Measurements from ENCODE around the gene SERPINA1. TPM values are rescaled to one million over a fixed set of nuclear protein-coding genes. Genes with fewer than 3 reads are reported as not detected.

SERPINA1 gene
- total RNA-seq, 1 experiment from 2014 or later = 10.5 TPM

- POLR2A ChIA-PET (ENCODE audit: unreplicated experiment) = no interaction called here
- intact Hi-C loops (cut with micrococcal nuclease) = no loop called here
- no peak for ATAC-seq
These were observed 46.6 kb downstream of the SERPINA1 start for GRCh38 chr14:94341656-94342333.

GRCh38 chr14:94340533-94340932, 47.9 kb downstream of the SERPINA1 start:
- intact Hi-C loops (cut with micrococcal nuclease) = no loop called here
- Histone ChIP-seq H3K27me3 (ENCODE audit: low read length) (no peaks in the 10 kb centered on the region), H3K79me2 (ENCODE audit: low read length) (no peaks in the 10 kb centered on the region), H3K4me2 (ENCODE audit: low read length) (no peak overlapping the region), H3K27ac (ENCODE audit: low read length) (no peak overlapping the region), H4K20me1 (ENCODE audit: low read length) (no peaks in the 10 kb centered on the region), H2AFZ (ENCODE audit: low read length) (no peak overlapping the region), H3K36me3 (ENCODE audit: low read depth, low read length) (no peaks in the 10 kb centered on the region), H3K4me1 (ENCODE audit: insufficient read depth, low read length) (peaks cover 24% of the 10 kb centered on the region), H3K4me3 (ENCODE audit: low read length) (no peak overlapping the region), H3K9ac (ENCODE audit: low read length) (no peak overlapping the region), H3K9me3 (ENCODE audit: low read length) (no peaks in the 10 kb centered on the region), H3K9me2 (replicated peaks; ENCODE audit: low read length) (no peaks in the 10 kb centered on the region), H3F3A (ENCODE audit: low read length, unreplicated experiment) (no peaks in the 10 kb centered on the region)
- DNase-seq (no peak), ATAC-seq (no peak)
- POLR2A ChIA-PET (ENCODE audit: unreplicated experiment) = no interaction called here
- TF ChIP-seq EZH2phosphoT487 (IDR thresholded peaks at IDR 0.05; ENCODE audit: borderline replicate concordance, low read length) (no peak), EZH2 (IDR thresholded peaks at IDR 0.05; ENCODE audit: low read length, unreplicated experiment) (no peak), CTCF (conservative IDR thresholded peaks at IDR 0.05; ENCODE audit: low read depth, low read length) (no peak)
- BruUV-seq (replicated peaks) = no TSS peak
- CTCF ChIA-PET = no interaction called here

More at GRCh38 chr14:94341656-94342333, 46.6 kb downstream of the SERPINA1 start:
- Histone ChIP-seq H3K4me3 (ENCODE audit: low read length) (no peak overlapping the region), H3F3A (ENCODE audit: low read length, unreplicated experiment) (no peaks in the 10 kb centered on the region), H4K20me1 (ENCODE audit: low read length) (no peaks in the 10 kb centered on the region), H3K9me2 (replicated peaks; ENCODE audit: low read length) (no peaks in the 10 kb centered on the region), H3K9ac (ENCODE audit: low read length) (no peak overlapping the region), H3K36me3 (ENCODE audit: low read depth, low read length) (no peaks in the 10 kb centered on the region), H3K4me2 (ENCODE audit: low read length) (peak overlapping the region; percentile 9; the same call in 1 of the 2 replicates), H3K4me1 (ENCODE audit: insufficient read depth, low read length) (peaks cover 27% of the 10 kb centered on the region), H3K27me3 (ENCODE audit: low read length) (no peaks in the 10 kb centered on the region), H2AFZ (ENCODE audit: low read length) (no peak overlapping the region), H3K27ac (ENCODE audit: low read length) (peak overlapping the region; percentile 51), H3K9me3 (ENCODE audit: low read length) (no peaks in the 10 kb centered on the region), H3K79me2 (ENCODE audit: low read length) (no peaks in the 10 kb centered on the region)
- BruUV-seq (replicated peaks) = no TSS peak
- peak; percentile 4 for DNase-seq
- TF ChIP-seq EZH2 (IDR thresholded peaks at IDR 0.05; ENCODE audit: low read length, unreplicated experiment) (no peak), EZH2phosphoT487 (IDR thresholded peaks at IDR 0.05; ENCODE audit: borderline replicate concordance, low read length) (no peak), CTCF (conservative IDR thresholded peaks at IDR 0.05; ENCODE audit: low read depth, low read length) (no peak)
- CTCF ChIA-PET = no interaction called here

GRCh38 chr14:94338023-94338422, 50.4 kb downstream of the SERPINA1 start:
- intact Hi-C loops (cut with micrococcal nuclease) = no loop called here
- BruUV-seq (replicated peaks) = no TSS peak
- Histone ChIP-seq H3K79me2 (ENCODE audit: low read length) (no peaks in the 10 kb centered on the region), H3K36me3 (ENCODE audit: low read depth, low read length) (no peaks in the 10 kb centered on the region), H3K9ac (ENCODE audit: low read length) (no peak overlapping the region), H3K9me3 (ENCODE audit: low read length) (no peaks in the 10 kb centered on the region), H3K4me2 (ENCODE audit: low read length) (no peak overlapping the region), H3K4me3 (ENCODE audit: low read length) (no peak overlapping the region), H3K9me2 (replicated peaks; ENCODE audit: low read length) (no peaks in the 10 kb centered on the region), H2AFZ (ENCODE audit: low read length) (no peak overlapping the region), H3F3A (ENCODE audit: low read length, unreplicated experiment) (no peaks in the 10 kb centered on the region), H4K20me1 (ENCODE audit: low read length) (no peaks in the 10 kb centered on the region), H3K27ac (ENCODE audit: low read length) (no peak overlapping the region), H3K4me1 (ENCODE audit: insufficient read depth, low read length) (peaks cover 15% of the 10 kb centered on the region), H3K27me3 (ENCODE audit: low read length) (no peaks in the 10 kb centered on the region)
- POLR2A ChIA-PET (ENCODE audit: unreplicated experiment) = no interaction called here
- CTCF ChIA-PET = no interaction called here
- no peak for DNase-seq
- ATAC-seq = no peak
- TF ChIP-seq EZH2phosphoT487 (IDR thresholded peaks at IDR 0.05; ENCODE audit: borderline replicate concordance, low read length) (no peak), CTCF (conservative IDR thresholded peaks at IDR 0.05; ENCODE audit: low read depth, low read length) (no peak), EZH2 (IDR thresholded peaks at IDR 0.05; ENCODE audit: low read length, unreplicated experiment) (no peak)
